HG02588 (cell line): ENCODE results near the gene SEL1L2.
"Not testable (repeated sequence)": the region's sequence is repeated elsewhere in the genome, so short reads cannot be mapped to it uniquely, and the experiment has no call there.

Experiments
- ATAC-seq: cut with Tn5 transposase; IDR thresholded peaks from one replicate; pipeline ENCODE4 v1.9.1; 2021; ENCODE audit warnings: mild to moderate bottlenecking, moderate library complexity; ENCODE audit not compliant: unreplicated experiment

SEL1L2 gene, protein sequence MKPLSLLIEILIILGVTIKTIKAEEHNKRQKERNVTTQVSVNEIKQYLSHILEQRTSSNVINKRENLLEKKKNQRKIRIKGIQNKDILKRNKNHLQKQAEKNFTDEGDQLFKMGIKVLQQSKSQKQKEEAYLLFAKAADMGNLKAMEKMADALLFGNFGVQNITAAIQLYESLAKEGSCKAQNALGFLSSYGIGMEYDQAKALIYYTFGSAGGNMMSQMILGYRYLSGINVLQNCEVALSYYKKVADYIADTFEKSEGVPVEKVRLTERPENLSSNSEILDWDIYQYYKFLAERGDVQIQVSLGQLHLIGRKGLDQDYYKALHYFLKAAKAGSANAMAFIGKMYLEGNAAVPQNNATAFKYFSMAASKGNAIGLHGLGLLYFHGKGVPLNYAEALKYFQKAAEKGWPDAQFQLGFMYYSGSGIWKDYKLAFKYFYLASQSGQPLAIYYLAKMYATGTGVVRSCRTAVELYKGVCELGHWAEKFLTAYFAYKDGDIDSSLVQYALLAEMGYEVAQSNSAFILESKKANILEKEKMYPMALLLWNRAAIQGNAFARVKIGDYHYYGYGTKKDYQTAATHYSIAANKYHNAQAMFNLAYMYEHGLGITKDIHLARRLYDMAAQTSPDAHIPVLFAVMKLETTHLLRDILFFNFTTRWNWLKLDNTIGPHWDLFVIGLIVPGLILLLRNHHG

DNA sequence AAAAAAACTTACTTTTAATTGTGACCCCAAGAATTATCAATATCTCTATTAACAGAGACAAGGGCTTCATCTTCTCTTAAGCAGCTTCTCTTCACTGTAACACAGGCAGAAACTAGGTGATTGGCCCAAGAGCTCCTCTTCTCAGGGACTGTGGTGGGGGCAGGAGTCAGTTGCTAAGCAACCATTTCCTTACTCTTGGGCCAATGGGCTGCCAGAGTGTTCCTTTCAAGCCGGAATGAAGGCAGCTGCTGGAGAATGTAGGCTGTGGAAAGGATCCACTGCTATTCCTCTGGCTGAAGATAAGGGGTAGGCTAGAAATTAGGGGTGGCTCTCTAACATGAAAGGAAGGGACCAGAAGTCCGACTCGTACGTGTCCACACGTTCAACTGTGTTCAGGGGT is at the start of gene SEL1L2:
Gene SEL1L2 (minus strand): TSS at position 150 of the 400 bp plus-strand sequence. CDS start 80 bp downstream, at position 70.
- no peak for ATAC-seq

DNA sequence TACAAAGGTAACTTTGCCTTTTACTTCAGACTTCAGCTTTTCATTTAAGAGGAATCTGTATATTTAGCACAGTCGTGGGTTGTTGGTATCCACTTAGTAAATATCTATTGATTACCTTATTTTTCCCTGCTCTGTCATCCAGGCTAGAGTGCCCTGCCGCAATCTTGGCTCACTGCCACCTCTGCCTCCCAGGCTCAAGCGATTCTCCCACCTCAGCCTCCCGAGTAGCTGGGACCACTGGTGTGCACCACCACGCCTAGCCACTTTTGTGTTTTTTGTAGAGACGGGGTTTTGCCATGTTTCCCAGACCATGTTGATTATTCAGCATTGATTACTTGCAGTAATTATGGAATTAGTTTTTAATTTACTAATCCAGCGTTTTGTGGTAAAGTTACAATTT is 46.2 kb upstream of the SEL1L2 start:
- ATAC-seq: no peak

DNA sequence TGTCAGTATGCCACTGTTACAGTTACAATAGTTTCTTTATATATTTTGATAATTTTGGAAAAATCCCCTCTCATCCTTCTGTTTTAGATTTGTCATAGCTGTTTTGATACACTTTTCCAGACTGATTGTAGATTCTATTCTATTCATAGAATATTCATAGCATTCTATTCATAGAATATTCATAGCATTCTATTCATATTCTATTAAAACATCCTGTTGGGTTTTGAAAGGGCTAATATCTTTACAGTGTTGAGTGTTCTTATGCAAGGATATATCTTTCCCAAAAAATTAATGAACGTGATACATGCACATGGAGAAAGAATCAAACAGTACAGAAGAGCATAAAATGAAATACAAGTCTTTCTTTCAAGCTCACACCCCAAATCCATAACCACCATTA is 42.9 kb upstream of the SEL1L2 start:
- no peak for ATAC-seq

DNA sequence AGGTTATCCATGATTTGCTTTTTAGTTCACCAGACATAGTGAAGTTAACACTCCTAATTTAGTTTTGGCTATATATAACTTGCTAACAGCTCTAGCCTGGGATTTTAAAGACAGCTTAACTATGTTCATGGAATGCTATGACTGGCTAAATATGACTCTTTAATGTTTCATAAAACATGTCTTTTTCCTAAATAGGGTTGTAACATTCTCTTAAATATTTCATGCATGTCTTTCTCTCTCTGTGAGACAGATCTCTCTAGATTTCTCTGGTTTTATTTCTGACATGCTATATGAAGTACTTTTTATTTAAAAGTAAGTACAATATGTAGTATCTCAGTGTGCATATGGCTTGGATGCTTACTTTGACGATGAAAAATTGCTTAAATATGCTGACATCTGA is 40.6 kb upstream of the SEL1L2 start:
- no peak for ATAC-seq

DNA sequence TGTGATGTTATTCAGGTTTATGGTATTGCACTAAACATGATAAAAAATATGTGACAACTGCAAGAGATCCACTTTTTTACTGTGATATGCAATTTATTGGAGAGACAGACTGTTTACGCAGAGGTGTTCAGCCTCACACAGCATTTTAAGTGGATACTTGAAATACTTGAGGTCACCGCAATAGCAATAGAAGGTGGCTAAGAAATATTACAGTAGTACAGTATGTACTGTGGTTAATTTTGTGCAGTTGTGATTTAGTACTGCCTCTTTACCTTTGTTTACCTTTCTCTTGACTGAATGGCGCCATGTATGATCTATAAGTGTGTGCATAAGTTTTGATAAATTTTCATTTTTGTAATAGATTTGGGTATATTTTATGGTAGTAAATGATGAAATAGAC is 22.3 kb upstream of the SEL1L2 start:
- ATAC-seq: no peak

DNA sequence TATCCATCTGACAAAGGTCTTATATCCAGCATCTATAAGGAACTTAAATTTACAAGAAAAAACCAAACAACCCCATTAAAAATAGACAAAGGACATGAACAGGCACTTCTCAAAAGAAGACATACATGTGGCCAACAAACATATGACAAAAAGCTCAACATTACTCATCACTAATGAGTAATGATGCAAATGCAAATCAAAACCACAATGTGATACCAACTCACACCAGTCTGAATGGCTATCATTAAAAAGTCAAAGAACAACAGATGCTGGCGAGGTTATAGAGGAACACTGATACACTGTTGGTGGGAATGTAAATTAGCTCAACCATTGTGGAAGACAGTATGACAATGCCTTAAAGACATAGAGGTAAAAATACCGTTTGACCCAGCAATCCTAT is 18.8 kb upstream of the SEL1L2 start:
- ATAC-seq: no peak

DNA sequence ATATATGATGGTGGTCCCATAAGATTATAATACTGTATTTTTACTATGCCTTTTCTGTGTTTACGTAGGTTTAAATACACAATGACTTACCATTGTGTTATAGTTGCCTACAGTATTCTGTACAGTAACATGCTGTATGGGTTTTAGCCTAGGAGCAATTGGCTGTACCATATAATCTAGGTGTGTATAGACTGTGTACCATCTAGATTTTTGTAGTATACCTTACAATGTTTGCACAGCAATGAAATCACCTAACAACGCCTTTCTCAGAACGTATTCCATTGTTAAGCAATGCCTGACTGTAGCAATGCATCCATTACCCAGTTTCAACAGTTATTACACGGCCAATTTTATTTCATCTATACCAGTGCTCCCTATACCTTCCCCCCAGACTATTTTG is 15.6 kb upstream of the SEL1L2 start:
- no peak for ATAC-seq

DNA sequence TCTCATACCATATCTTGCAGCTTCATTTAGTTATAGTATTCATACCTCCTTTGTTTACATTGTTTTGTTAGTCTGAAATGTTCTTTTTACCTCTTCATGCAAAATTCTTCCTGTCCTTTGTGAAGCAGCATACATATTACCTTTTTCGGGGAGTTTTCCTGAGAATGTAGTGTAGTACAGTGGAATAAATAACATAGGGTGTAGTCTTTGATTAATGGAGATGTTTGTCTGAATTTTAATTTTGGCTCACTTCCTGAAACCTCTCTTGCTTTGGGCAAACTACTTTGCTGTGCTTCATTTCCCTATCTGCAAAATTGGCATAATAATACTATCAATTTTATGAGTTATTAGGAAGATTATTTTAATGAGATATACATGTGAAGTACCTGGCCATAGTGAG is 10.5 kb upstream of the SEL1L2 start:
- no peak for ATAC-seq

DNA sequence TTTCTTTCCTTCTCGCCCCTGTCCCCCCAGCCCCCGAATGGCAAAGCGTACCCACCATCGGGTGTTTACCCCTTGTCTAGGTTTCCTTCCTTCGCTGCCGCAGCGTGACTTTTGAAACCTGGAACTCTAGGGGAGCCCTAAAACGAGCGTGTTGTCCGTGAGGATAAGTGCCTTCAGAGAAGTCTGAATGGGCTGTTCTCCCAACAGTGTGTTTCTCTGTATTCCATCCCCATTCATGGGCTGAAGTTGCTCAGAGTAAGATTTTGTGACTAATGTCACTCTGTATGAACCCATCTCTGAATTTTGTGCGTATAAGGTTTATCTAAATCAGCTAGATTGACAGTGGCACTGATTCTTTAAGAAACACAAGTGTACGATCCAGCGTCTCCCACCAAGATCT is 5.9 kb upstream of the SEL1L2 start:
- no peak for ATAC-seq

DNA sequence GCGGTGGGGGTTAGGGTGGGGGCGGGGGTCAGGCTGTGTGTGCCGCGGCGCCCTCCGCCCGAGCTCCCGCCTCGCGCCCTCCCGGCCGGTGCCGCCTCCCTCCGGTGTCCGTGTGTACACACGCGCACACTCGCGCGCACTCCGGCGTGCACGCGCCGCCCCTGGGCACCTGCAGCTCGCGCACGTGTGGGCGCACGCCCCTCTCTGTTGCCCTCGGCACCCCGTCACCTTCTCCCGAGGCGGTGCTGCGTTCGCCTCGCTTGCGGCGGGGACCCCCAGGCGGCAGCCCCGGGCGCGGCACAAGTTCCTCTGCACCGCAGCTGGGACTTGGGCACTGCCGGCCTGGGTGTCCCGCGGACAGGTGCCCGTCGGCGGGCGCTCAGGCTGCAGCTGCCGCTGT is 5.4 kb upstream of the SEL1L2 start:
- no peak for ATAC-seq

DNA sequence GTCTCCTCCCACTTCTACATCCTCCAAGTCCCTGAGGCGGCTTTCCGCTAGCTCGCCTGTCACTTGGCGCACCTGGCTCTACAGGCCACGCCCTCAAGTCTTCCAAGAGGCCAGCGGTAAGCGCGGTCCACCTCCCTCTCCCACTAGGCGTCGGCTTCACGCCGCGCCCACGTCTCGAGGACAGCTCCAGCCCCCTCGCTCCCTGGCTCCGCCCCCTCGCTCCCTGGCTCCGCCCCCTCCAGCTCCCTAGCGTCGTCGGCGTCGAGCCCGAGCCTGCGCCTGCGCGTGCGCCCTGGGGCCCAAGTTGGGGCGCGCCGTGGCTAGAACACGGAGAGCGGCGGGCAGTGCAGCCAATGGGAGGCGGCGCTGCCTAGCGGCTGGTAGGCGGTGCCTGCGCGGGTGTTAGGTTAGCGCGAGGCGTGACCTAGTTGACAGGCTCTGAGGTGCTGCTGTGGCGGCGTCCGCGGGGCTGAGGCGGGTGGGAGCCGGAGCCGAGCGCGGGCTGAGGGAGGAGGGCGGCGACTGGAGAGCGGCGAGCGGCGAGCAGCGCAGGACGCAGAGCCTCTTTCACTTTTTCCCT is 4.8 kb upstream of the SEL1L2 start, which contains the start of gene MACROD2:
Gene MACROD2 (plus strand): TSS at position 431 of the 580 bp plus-strand sequence.
- ATAC-seq: no peak

DNA sequence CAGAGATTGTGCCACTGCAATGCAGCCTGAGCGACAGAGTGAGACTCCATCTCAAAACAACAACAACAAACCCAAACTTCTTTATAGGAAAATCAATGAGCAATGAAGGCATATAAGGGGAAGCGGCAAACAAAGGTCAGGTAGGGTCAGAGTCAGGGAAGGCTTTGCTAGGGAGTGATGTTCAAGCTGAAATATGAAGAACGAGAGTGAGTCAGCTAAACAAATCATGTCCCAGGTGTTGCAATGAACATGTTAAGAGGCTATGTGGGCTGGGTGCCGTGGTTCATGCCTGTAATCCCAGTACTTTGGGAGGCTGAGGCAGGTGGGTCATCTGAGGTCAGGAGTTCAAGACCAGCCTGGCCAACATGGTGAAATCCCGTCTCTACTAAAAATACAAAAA is 1.5 kb upstream of the SEL1L2 start:
- ATAC-seq: not testable (repeated sequence)

DNA sequence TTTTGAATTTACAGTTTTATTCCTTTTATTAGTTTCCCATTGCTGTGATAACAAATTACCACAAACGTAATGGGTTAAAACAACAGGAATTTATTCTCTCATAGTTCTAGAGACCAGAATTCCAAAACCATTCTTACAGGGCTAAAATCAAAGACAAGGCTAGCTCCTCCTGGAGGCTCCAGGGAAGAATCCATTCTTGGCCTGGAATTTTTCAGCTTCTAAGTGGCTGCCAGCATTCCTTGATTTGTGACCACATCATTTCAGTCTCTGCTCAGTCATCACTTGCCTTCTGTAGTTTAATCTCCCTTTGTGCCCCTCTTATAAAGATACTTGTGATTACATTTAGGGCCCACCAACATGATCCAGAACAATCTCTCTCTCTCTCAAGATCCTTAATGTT is 897 bp upstream of the SEL1L2 start:
- ATAC-seq: no peak

DNA sequence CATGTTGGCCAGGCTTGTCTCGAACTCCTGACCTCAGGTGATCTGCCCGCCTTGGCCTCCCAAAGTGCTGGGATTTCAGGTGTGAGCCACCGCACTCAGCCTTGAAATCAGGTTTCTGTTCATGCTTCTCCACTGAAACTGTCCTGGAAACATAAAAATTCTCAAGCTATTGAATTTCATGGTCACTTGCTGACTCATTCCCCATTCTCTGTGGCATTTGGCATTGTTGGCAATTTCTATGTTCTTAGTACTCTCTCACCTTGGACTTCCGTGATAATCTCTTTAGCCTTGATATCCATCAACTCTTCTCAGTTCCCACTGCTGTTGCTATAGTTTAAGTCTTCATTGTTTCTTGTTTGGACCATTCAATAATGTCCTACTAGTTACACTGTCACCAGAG is 6.2 kb downstream of the SEL1L2 start:
- ATAC-seq: no peak

DNA sequence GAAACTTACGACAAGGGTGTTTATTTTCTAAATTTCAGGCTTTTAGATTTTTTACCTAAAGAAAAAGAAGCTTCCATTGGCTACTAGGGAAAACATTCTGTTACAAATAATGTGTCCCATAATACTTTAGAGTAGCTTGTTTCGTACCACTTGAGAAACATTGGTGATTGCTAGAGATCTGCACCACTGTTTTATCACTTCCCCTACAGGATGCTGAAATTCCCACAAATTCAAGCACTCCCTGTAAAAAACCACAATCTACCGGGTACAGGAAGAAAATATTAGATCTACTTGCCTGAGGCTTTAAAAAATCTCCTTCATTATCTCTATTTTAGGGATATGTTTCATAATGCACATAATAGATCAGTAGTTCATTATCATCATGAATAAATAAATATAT is 29.9 kb downstream of the SEL1L2 start:
- no peak for ATAC-seq

DNA sequence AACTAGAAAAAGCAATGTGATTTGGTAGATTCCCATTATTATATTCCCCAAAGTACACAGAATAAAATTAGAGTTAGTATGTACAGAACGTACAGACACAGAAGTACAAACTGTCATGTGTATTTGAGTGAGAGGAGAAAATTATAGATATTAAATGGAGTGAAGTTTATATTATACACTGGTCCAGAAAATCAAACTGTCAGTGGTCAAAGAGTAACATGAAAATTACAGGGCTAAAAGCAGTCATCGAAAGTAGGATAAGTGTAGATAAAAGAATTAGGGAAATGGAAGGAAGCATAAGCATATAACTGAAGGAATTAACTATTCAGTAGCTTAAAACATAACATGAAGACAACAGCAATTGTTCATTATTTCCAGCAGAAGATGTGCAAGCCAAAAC is 30.3 kb downstream of the SEL1L2 start:
- no peak for ATAC-seq

DNA sequence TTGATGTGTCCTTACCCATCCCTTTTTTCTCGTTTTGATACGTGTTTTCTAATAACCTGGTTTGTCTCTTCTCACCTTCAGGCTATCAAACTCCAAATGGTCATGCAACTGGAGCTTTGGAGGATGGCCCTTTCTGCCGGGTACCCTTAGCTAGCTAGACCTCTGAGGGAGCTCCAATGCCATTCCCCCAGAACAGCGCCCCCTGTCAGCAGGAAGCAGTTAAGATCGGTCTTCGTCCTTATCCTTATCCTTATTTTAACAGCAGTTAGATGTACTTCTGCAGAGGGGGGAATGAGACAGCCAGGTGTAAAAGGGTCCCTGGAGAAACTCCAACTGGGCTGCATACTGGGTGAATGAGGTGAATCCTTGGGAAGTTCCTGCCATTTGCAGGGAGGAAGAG is 37.2 kb downstream of the SEL1L2 start:
- no peak for ATAC-seq

DNA sequence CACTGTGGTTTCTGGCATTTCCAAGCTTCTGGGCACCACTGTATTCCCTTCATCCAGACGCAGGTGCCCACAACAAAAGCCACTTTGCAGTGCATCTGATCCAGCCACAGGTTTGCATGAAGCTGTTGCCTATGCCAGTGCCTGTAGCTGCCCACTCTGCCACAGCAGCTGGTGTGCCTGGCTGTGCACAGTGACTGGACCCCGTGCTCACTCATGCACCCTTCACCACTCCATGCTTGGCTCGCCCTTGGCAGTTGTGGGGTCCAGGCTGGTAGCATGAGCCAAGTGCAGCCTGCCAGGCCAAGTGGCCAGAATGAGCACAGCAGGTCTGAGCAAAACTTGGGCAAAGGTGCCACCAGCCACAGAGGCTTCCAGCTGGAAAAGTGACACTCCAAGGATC is 42.7 kb downstream of the SEL1L2 start:
- no peak for ATAC-seq

DNA sequence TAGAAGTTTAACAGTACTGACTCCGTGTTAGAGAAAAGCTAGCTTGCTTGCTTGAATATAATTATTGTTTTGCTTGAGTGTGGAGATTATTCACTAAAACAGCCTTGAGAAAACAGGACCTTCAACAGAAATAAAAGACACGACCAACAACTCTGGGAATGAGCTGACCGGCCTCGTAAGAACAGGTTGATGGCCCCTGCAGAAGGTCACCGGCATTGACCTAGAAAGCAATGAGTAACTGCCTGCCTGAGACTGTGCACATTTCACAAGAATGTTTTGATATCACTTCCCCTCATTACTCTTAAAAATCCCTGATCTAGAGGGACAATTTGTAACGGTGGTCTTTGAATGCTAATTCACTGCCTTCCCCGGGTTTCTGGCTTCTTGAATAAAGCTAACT is 49.4 kb downstream of the SEL1L2 start:
- no peak for ATAC-seq

DNA sequence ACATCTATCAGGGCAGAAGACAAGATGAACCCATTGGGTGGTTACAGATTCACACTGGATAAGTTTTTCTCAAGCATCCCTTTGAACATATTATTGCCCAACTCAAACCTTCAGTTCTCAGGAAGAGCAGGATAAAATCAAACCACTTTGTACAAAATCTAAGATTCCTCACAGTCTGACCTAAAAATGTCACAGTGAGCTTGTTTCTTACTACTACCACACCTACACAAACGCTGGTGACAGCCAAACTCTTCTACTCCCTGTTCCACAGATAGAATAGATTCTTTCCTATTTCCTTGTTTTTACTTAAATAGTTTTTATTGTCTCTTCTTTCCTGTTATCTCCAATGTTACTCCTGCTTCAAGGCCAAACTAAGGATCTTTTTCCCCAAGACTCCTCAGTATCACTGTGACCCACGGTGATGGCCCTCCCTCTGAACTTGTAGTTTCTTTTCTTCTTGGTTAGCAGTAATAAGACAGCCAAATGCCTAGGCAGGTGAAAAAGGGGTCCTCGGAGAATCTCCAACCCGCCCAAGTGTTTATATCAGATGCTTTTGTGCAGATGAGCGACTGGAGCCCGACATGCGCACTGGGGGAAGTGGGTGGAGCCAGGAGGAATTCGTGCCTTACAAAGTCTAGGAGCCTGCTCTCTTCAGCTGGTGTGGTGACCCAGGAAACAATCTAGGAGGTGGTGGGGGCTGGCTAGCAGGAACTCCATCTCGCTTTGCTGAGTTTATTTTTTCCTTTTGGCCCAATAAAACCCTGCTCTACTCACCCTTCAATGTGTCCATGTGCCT is 53.4 kb downstream of the SEL1L2 start:
- no peak for ATAC-seq
